ENCODE measurements around the gene OPA1.

- TF ChIP-seq CTCF (IDR thresholded peaks at IDR 0.05), result no peak
- TF ChIP-seq POLR2A (IDR thresholded peaks at IDR 0.05), result no peak
Observed at GRCh38 chr3:193546129-193546528, 46.9 kb upstream of the OPA1 start.
